NCI-H524 (cell line): ENCODE data around the gene CTPS2.

Experiments used
- DNase-seq, 2 experiments: peaks; one replicate each; lab custom pipeline; 2025; lab: John Stamatoyannopoulos, UW

The CTPS2 gene

DNA sequence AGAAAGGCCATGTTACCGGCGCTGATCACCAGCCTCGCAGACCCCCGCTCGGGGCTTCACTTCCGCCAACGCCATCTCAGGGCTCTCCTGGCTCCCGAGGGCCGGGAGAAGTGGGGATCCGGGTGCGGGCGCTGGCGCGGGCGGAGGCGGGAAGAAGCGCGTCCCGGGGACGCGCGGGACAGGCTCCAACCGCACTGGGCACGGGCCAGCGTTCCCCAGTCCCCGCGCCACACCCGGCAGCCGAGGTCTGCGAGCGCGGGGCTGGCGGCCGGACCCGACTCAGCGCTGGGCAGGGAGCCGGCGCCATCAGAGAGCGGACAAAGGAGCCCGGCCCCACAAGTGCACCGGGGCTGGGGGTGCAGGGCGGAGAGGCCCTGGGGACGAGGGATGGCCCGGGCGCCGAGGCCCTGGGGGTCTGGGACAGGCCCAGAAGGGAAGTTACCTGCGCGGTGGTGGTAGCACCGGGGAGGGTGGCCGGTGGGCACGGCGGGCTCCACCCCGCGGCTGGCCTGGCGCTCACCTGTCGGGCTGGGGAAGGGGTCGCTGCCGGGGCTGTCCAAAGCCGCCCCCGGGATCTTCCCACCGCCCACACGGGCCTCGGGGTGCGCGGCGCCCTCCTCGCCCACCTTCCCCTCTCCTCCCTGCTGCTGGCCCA, 449 bp downstream of the CTPS2 start:
- DNase-seq = peak in 1 of 2 experiments; percentile 23

DNA sequence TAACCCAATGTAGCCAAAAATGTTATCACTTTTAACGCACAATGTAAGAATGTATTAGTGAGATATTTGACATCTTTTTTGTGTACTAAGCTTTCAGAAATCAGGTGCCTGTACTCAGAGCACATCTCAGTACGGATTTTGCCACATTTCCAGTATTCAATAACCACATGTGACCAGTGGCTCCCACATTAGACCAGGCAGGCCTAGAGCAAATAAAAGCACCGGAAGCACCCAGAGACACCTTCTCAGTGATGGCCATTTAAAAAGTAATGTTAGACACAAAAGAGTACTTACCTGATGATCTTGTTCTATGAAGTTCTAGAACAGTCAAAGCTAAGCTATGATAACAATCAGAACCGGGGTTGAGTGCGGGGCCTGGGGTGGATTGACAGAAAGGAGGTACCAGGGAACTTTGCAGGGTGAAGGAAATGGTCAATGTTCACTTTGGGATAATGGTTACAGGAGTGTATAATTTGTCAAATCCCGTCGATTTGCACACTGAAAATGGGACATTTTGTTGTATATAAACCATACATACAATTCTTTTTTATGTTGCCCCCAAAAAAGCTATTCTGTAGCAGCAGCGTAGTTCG, 1.2 kb downstream of the CTPS2 start:
- no peak for DNase-seq

DNA sequence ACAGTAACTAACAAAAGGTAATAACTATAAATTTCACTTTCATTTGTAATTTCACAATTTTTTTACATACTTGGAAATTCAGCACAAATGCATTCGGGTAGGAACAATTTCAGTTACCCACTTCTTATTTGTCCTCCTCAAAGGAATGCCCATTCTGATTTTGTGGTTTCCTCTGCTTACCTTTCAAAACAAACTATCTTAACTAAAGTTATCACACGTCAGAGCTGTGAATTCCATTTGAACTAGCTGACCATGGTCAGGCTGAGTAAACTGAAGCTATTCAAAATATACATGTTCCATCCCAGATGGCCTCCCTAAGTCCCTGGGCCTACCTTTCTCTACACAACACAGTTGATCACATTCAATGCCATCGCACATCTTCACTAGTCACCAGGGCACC, 4.5 kb downstream of the CTPS2 start:
- DNase-seq = no peak

- no peak for DNase-seq
Measured at GRCh38 chrX:16705370-16705769, 7.1 kb downstream of the CTPS2 start.

- DNase-seq = no peak
Measured at GRCh38 chrX:16702700-16703599, 9.5 kb downstream of the CTPS2 start.

DNA sequence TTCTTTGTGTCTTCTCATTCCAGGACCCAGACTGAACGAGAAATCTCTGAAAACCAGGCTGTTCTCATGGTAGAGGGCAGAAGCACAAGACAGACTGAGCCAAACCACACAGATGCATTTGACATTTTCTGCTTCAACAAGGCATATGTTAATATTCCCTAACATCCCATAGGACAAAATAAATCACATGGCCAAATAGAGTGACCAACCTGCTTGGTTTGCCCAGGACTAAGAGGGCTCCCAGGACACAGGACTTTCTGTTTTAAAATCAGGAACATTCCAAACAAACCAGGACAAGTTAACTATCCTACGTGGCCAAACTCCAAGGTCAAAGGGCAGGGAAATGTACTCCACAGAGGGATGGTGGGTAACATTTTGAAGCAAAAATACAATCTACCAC, 11.7 kb downstream of the CTPS2 start:
- DNase-seq = no peak

DNA sequence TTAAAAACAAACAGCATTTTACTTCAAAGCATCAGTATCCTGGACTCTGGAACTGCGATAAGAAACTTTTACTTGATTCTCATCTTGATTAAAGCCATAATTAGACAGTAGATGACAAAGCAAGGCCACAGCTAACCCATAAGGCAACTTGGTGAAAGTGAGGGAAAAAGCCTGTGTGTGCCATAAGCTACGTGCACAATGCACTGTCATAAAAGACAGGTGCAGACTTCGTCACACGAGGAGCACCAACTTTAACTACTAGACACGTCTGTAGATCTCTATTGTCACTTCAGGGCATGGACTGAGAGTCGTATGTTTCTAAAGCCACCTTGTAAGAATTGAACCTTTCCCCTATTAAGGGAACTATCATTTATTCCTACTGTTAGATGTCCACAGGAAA, 13.1 kb downstream of the CTPS2 start:
- DNase-seq = no peak

- no peak for DNase-seq
Measured at GRCh38 chrX:16696956-16697355, 15.5 kb downstream of the CTPS2 start.

DNA sequence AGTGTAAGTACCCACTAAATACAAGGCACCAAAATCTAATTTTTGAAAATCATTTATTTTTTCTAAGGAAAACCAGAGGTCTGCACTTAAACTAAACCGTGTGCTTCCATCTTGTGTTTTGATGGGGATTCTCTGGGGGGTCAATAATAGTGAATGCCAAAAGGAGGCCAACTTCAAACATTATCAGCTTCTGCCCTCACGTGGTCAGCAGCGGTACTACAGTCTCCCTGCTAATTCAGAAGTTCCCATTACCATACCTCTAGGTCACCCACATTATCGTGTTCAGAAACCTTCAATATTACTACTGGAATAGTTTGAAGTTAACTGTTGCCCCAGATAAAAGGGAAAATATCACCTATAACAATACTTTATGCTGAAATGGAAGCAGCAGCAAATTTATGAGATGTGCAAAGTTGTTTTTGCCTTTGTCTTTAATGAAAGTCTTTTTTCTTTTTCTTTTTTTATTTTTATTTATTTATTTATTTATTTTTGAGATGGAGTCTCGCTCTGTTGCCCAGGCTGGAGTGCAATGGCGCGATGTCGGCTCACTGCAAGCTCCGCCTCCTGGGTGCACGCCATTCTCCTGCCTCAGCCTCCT, 17.3 kb downstream of the CTPS2 start:
- DNase-seq = peak; percentile 22 to 67

GRCh38 chrX:16687514-16687913, 25.0 kb downstream of the CTPS2 start:
- DNase-seq = no peak

GRCh38 chrX:16683007-16683664, 29.3 kb downstream of the CTPS2 start:
- DNase-seq = no peak

GRCh38 chrX:16678689-16679088, 33.8 kb downstream of the CTPS2 start:
- DNase-seq = no peak

- DNase-seq = peak; percentile 5 to 58
Measured at GRCh38 chrX:16671005-16671404, 41.5 kb downstream of the CTPS2 start.

GRCh38 chrX:16666541-16666940, 45.9 kb downstream of the CTPS2 start:
- DNase-seq = no peak

- DNase-seq = no peak
Measured at GRCh38 chrX:16665089-16665488, 47.4 kb downstream of the CTPS2 start.

GRCh38 chrX:16664626-16665025, 47.8 kb downstream of the CTPS2 start:
- peak in 1 of 2 experiments; percentile 28 for DNase-seq

DNA sequence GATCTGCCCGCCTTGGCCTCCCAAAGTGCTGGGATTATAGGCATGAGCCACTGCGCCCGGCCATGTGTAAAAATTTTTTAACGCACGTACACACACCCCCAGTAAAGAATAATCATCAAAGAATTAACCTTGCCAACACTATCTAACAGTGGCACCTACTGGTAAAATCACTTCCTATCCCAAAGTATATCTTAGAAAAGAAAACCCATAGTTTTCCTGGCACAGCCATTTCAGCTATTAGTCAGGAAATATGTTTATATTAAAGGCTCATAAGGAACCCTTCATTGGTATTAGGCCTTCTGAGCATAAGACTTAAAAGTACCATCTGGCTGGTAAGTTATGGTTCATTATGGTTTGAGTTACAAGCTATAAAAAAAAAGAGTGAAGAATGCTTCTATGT, 48.4 kb downstream of the CTPS2 start:
- peak; percentile 20 to 55 for DNase-seq

GRCh38 chrX:16662402-16662801, 50.1 kb downstream of the CTPS2 start:
- DNase-seq = no peak

DNA sequence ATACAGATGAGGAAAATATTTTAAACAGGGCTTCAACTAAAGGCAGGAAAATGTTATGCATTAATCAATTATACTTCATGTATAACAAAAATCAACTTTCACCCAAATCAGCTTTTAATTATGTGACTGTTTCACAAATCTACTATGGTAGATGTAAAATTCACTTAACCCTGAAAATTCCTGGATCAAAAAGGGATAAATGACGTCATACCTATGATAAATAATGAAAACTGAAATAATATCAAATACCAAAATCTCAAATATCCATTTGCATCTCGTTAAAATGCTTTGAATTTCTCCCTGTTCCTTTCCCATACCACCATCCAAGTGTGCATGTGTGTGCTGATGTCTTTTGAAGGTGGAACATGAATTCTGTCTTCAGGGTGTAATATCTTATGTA, 51.0 kb downstream of the CTPS2 start:
- no peak for DNase-seq

DNA sequence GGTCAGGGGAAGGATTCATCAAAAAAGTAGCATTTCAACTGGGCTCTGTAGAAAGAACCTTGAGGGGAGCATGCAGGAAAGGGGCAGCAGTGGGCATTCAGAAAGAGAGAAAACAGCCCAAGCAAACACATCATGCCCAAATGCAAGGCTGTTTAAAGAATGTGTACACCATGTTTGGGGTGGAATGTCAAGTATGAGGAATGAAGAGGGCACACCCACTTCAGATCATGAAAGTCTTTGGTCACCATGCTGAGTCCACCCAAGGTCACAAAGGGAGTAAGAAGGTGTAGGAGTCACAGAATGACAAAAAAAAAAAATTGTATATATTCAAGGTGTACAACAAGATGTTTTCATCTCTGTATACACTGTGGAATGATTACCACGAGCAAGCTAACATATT, 53.1 kb downstream of the CTPS2 start:
- DNase-seq = no peak

GRCh38 chrX:16658284-16658683, 54.2 kb downstream of the CTPS2 start:
- no peak for DNase-seq

DNA sequence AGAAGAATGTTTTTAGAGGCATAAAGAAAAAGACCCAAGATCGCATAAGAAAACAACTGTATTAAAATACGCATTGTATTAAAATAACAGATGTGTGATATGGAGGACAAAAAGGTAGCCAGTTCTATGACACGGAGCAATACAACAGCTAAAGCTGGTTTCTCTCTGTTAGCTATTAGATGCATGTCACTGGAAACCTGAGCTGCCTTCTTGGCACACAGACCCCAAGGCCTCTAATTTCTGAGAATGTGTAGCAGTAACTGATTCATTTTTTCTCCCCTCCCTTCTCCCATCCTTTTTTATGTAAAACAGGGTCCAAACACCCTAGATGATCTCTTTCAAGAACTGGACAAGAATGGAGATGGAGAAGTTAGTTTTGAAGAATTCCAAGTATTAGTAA, 58.4 kb downstream of the CTPS2 start:
- no peak for DNase-seq
